DMS153 (cell line): ENCODE data around the gene ZNF564.
"Not testable (repeated sequence)": the region's sequence is repeated elsewhere in the genome, so short reads cannot be mapped to it uniquely, and the experiment has no call there.

ENCODE experiments used
- DNase-seq: peaks from one replicate; lab custom pipeline; 2025; lab: John Stamatoyannopoulos, UW

Gene ZNF564

GRCh38 chr19:12551060-12551832 lies at the start of gene ZNF564:
ZNF564 (minus strand) TSS chr19:12551482; CDS start chr19:12551332, 150 bp downstream.
- DNase-seq = peak; percentile 99

- no peak for DNase-seq
Observed at GRCh38 chr19:12597594-12597993, 46.3 kb upstream of the ZNF564 start.

- no peak for DNase-seq
Observed at GRCh38 chr19:12596927-12597548, 45.8 kb upstream of the ZNF564 start.

- DNase-seq = no peak
Observed at GRCh38 chr19:12596485-12596884, 45.2 kb upstream of the ZNF564 start.

GRCh38 chr19:12581100-12581499 lies 29.8 kb upstream of the ZNF564 start:
- DNase-seq = no peak

GRCh38 chr19:12580180-12580694 lies 29.0 kb upstream of the ZNF564 start:
- DNase-seq = no peak

GRCh38 chr19:12578641-12579040 lies 27.4 kb upstream of the ZNF564 start:
- no peak for DNase-seq

- peak; percentile 36 for DNase-seq
Observed at GRCh38 chr19:12574036-12574435, 22.8 kb upstream of the ZNF564 start.

GRCh38 chr19:12567951-12568350 lies 16.7 kb upstream of the ZNF564 start:
- DNase-seq = no peak

- not testable (repeated sequence) for DNase-seq
Observed at GRCh38 chr19:12566380-12566779, 15.1 kb upstream of the ZNF564 start.

GRCh38 chr19:12564016-12564664 lies 12.9 kb upstream of the ZNF564 start:
- DNase-seq = peak; percentile 53

- no peak for DNase-seq
Observed at GRCh38 chr19:12555456-12555930, 4.2 kb upstream of the ZNF564 start.

- no peak for DNase-seq
Observed at GRCh38 chr19:12546903-12547302, 4.4 kb downstream of the ZNF564 start.

- no peak for DNase-seq
Observed at GRCh38 chr19:12546068-12546467, 5.2 kb downstream of the ZNF564 start.

GRCh38 chr19:12545267-12545666 lies 6.0 kb downstream of the ZNF564 start:
- DNase-seq = no peak

- DNase-seq = no peak
Observed at GRCh38 chr19:12544401-12544876, 6.8 kb downstream of the ZNF564 start.

- DNase-seq = no peak
Observed at GRCh38 chr19:12543855-12544254, 7.4 kb downstream of the ZNF564 start.

- peak; percentile 62 for DNase-seq
Observed at GRCh38 chr19:12527034-12527836, 24.0 kb downstream of the ZNF564 start.

- DNase-seq = no peak
Observed at GRCh38 chr19:12526542-12526941, 24.7 kb downstream of the ZNF564 start.

- DNase-seq = no peak
Observed at GRCh38 chr19:12521996-12522395, 29.3 kb downstream of the ZNF564 start.

GRCh38 chr19:12513531-12514061 lies 37.7 kb downstream of the ZNF564 start:
- DNase-seq = no peak
